ENCODE data around the gene CPPED1. TPM values are rescaled to one million over a fixed set of nuclear protein-coding genes. Genes with fewer than 3 reads are reported as not detected.

CPPED1 gene, protein sequence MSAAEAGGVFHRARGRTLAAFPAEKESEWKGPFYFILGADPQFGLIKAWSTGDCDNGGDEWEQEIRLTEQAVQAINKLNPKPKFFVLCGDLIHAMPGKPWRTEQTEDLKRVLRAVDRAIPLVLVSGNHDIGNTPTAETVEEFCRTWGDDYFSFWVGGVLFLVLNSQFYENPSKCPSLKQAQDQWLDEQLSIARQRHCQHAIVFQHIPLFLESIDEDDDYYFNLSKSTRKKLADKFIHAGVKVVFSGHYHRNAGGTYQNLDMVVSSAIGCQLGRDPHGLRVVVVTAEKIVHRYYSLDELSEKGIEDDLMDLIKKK
- 44.7 and 46.0 TPM in 2 replicates for total RNA-seq

DNA sequence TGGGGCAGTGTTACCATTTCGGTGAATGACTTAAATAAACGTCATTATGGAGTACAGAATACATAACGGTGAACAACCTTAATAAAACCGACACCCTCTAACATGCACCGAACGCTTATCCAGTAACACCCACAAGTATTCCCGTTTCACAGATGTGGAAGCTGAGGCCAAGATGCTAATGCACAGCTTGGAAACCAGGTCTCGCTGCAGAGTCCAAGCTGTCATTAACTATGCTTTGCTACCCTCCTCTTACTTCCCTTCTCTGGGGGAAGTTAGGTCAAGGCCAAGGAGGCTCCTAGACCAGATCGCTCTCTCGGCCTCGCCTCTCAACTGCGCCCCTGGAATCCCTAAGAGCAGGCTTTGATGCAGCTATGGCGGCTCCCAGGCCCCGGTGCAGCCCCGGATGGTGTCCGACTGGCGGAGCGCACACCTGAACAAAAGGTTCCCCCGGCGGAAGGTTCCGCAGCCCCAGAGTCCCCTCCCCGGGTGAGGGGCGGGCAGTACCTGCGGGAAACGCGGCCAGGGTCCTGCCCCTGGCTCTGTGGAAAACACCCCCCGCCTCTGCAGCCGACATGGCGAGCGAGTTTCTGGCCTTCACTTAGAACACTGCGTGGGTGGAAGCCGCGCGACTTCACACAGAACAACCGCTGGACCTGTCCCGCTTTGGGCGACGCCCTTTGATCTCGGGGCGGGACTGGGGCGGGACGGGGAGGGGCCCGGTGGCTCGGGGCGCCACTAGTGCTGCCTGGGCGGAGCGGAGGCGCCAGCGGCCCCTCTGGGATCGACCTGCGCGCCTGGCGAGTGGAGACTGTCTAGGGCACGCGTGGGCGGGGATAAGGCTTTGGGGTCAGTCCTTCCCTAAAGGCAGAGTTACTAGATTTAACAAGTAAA is at the start of gene CPPED1:
CPPED1 (minus strand) TSS at position 685 of the 891 bp plus-strand sequence; CDS start at position 574, 111 bp downstream.

Small RNAs within 50 kb of the gene (small RNA-seq; reads per million reads assigned to genes)
- gene MIR4718 (not detected), gene RF00443 (not detected)

Other genes starting within 250 kb of the CPPED1 start
- gene SHISA9, start 97.7 kb upstream of the CPPED1 start, total RNA-seq = under 0.01 and 0.11 TPM in 2 replicates